Embryonic facial prominence (tissue), 1 donor: Measurements from ENCODE around the gene ATG3.
"Not testable (repeated sequence)": the region's sequence is repeated elsewhere in the genome, so short reads cannot be mapped to it uniquely, and the experiment has no call there.

Experiments used
- DNase-seq: peaks from one replicate; pipeline ENCODE4 v3.0.0-alpha.2; 2016; ENCODE audit errors: extremely low spot score

The ATG3 gene

GRCh38 chr3:112498914-112499711 lies 62.6 kb downstream of the ATG3 start, which contains the start of gene BTLA:
Gene BTLA (minus strand): TSS chr3:112499472. CDS start chr3:112499358, 114 bp downstream.
- no peak for DNase-seq

GRCh38 chr3:112497897-112498548 lies 63.7 kb downstream of the ATG3 start:
- DNase-seq = no peak

- no peak for DNase-seq
These were observed 65.2 kb downstream of the ATG3 start for GRCh38 chr3:112496366-112497067.

GRCh38 chr3:112494448-112494767 lies 67.4 kb downstream of the ATG3 start:
- DNase-seq = not testable (repeated sequence)

GRCh38 chr3:112492124-112492523 lies 69.6 kb downstream of the ATG3 start:
- DNase-seq = no peak

GRCh38 chr3:112491373-112491772 lies 70.4 kb downstream of the ATG3 start:
- DNase-seq = no peak

- no peak for DNase-seq
These were observed 71.9 kb downstream of the ATG3 start for GRCh38 chr3:112489674-112490479.

- DNase-seq = no peak
These were observed 74.8 kb downstream of the ATG3 start for GRCh38 chr3:112486811-112487505.

- no peak for DNase-seq
These were observed 77.4 kb downstream of the ATG3 start for GRCh38 chr3:112484352-112484751.

- DNase-seq = no peak
These were observed 79.1 kb downstream of the ATG3 start for GRCh38 chr3:112482675-112483074.
